ENCODE data around the gene GMDS. TPM values are rescaled to one million over a fixed set of nuclear protein-coding genes. Genes with fewer than 3 reads are reported as not detected.

GMDS gene
- total RNA-seq, 1 donor from 2014 or later = 30.2 TPM

- intact Hi-C loops (cut with DNase I) = no loop called here
- Histone ChIP-seq H3K36me3 (no peaks in the 10 kb centered on the region), H3K27ac (no peak overlapping the region)
Measured at GRCh38 chr6:1864496-1864895, 380.9 kb downstream of the GMDS start.

GRCh38 chr6:1862411-1862810 is 383.0 kb downstream of the GMDS start:
- no peaks in the 10 kb centered on the region for H3K27me3 ChIP-seq
- intact Hi-C loops (cut with DNase I) = no loop called here
- H3K9me3 ChIP-seq = no peaks in the 10 kb centered on the region
- TF ChIP-seq POLR2A (IDR thresholded peaks at IDR 0.05) (no peak), CTCF (IDR thresholded peaks at IDR 0.05) (no peak), POLR2AphosphoS5 (IDR thresholded peaks at IDR 0.05; ENCODE audit: insufficient read depth in 1 of 2, low read depth in 1 of 2) (no peak)
- H3K4me3 ChIP-seq = no peak overlapping the region
- no peak overlapping the region for H3K27ac ChIP-seq
- no peaks in the 10 kb centered on the region for H3K4me1 ChIP-seq
- DNase-seq (ENCODE audit: extremely low spot score in 2 of 2) = no peak
- H3K36me3 ChIP-seq = no peaks in the 10 kb centered on the region

More at GRCh38 chr6:1864496-1864895, 380.9 kb downstream of the GMDS start:
- Histone ChIP-seq H3K4me1 (no peaks in the 10 kb centered on the region), H3K9me3 (no peaks in the 10 kb centered on the region), H3K4me3 (no peak overlapping the region), H3K27me3 (no peaks in the 10 kb centered on the region)
- TF ChIP-seq POLR2AphosphoS5 (IDR thresholded peaks at IDR 0.05; ENCODE audit: insufficient read depth in 1 of 2, low read depth in 1 of 2) = no peak
- TF ChIP-seq POLR2A (IDR thresholded peaks at IDR 0.05) = no peak
- no peak for TF ChIP-seq CTCF (IDR thresholded peaks at IDR 0.05)
- no peak for DNase-seq (ENCODE audit: extremely low spot score in 2 of 2)

GRCh38 chr6:1860756-1861348 is 384.6 kb downstream of the GMDS start:
- Histone ChIP-seq H3K27ac (no peak overlapping the region), H3K36me3 (no peaks in the 10 kb centered on the region), H3K4me3 (no peak overlapping the region), H3K27me3 (no peaks in the 10 kb centered on the region), H3K4me1 (peaks cover 9% of the 10 kb centered on the region), H3K9me3 (no peaks in the 10 kb centered on the region)
- DNase-seq (ENCODE audit: extremely low spot score in 2 of 2) = no peak
- TF ChIP-seq CTCF (IDR thresholded peaks at IDR 0.05) = no peak
- no peak for TF ChIP-seq POLR2A (IDR thresholded peaks at IDR 0.05)
- TF ChIP-seq POLR2AphosphoS5 (IDR thresholded peaks at IDR 0.05; ENCODE audit: insufficient read depth in 1 of 2, low read depth in 1 of 2) = no peak
- intact Hi-C loops (cut with DNase I) = no loop called here

- no peaks in the 10 kb centered on the region for H3K36me3 ChIP-seq
- H3K4me1 ChIP-seq = peaks cover 13% of the 10 kb centered on the region
- no peak overlapping the region for H3K4me3 ChIP-seq
- no peaks in the 10 kb centered on the region for H3K27me3 ChIP-seq
- H3K27ac ChIP-seq = no peak overlapping the region
- no peaks in the 10 kb centered on the region for H3K9me3 ChIP-seq
- intact Hi-C loops (cut with DNase I) = no loop called here
- DNase-seq (ENCODE audit: extremely low spot score in 2 of 2) = no peak
- TF ChIP-seq POLR2A (IDR thresholded peaks at IDR 0.05) (no peak), CTCF (IDR thresholded peaks at IDR 0.05) (no peak), POLR2AphosphoS5 (IDR thresholded peaks at IDR 0.05; ENCODE audit: insufficient read depth in 1 of 2, low read depth in 1 of 2) (no peak)
Measured at GRCh38 chr6:1858859-1859258, 386.5 kb downstream of the GMDS start.

- H3K4me3 ChIP-seq = no peak overlapping the region
- no peaks in the 10 kb centered on the region for H3K27me3 ChIP-seq
- intact Hi-C loops (cut with DNase I) = no loop called here
- TF ChIP-seq POLR2A (IDR thresholded peaks at IDR 0.05) (no peak), POLR2AphosphoS5 (IDR thresholded peaks at IDR 0.05; ENCODE audit: insufficient read depth in 1 of 2, low read depth in 1 of 2) (no peak), CTCF (IDR thresholded peaks at IDR 0.05) (no peak)
- H3K9me3 ChIP-seq = no peaks in the 10 kb centered on the region
- H3K36me3 ChIP-seq = no peaks in the 10 kb centered on the region
- no peak overlapping the region for H3K27ac ChIP-seq
- no peak for DNase-seq (ENCODE audit: extremely low spot score in 2 of 2)
- peaks cover 13% of the 10 kb centered on the region for H3K4me1 ChIP-seq
Measured at GRCh38 chr6:1858196-1858595, 387.2 kb downstream of the GMDS start.

All from vagina (tissue), 2 donors.